SU-DHL-6 (cell line): ENCODE data around the gene SLC23A2.

ENCODE experiments used
- H2AFZ ChIP-seq: fragments of 200-600 bp; sonication (generic); 2 replicates; pipeline ENCODE4 v1.6.1; 2014; ENCODE audit warnings: low read depth, mild to moderate bottlenecking, moderate library complexity, mixed read lengths, antibody characterized with exemption, low read length; ENCODE audit not compliant: severe bottlenecking
- H3F3A ChIP-seq: fragments of 200-600 bp; shearing (Covaris generic); 2 replicates; pipeline ENCODE4 v1.6.0; 2016; ENCODE audit warnings: antibody characterized with exemption, mild to moderate bottlenecking; ENCODE audit not compliant: insufficient read depth
- H3K27ac ChIP-seq: fragments of 200-600 bp; sonication (generic); 2 replicates; pipeline ENCODE4 v1.5.1; 2016; ENCODE audit warnings: low read depth, mild to moderate bottlenecking, low read length, moderate library complexity, mixed read lengths
- H3K27me3 ChIP-seq: fragments of 200-600 bp; sonication (generic), shearing (Covaris generic); 2 replicates; pipeline ENCODE4 v1.6.0; 2014; ENCODE audit warnings: mild to moderate bottlenecking, low read length
- H3K36me3 ChIP-seq: fragments of 200-600 bp; sonication (generic); 2 replicates; pipeline ENCODE4 v1.6.1; 2014; ENCODE audit warnings: mild to moderate bottlenecking, low read length, mixed read lengths
- H3K4me2 ChIP-seq: fragments of 300-600, 200-600 bp; shearing (Covaris generic), sonication (generic); 2 replicates; pipeline ENCODE4 v1.6.0; 2014; ENCODE audit warnings: low read length, low read depth, mild to moderate bottlenecking; ENCODE audit not compliant: poor library complexity, severe bottlenecking
- H3K4me3 ChIP-seq: fragments of 200-600 bp; sonication (generic); 2 replicates; pipeline ENCODE4 v1.5.1; 2014; ENCODE audit warnings: antibody characterized with exemption, low read length, mild to moderate bottlenecking, mixed read lengths; ENCODE audit not compliant: insufficient read depth, poor library complexity, severe bottlenecking
- H3K79me2 ChIP-seq: fragments of 200-600 bp; sonication (generic); 2 replicates; pipeline ENCODE4 v1.6.1; 2014; ENCODE audit warnings: mild to moderate bottlenecking, low read length, moderate library complexity; ENCODE audit not compliant: insufficient read depth
- H3K9ac ChIP-seq: fragments of 200-600 bp; sonication (generic); 2 replicates; pipeline ENCODE4 v1.7.0; 2014; ENCODE audit warnings: mild to moderate bottlenecking, low read length
- H3K9me2 ChIP-seq: fragments of 200-600 bp; sonication (generic); replicated peaks from 2 replicates; pipeline ENCODE4 v1.6.1; 2014; ENCODE audit warnings: low read length; ENCODE audit not compliant: insufficient read depth
- H3K9me3 ChIP-seq: fragments of 200-600 bp; sonication (generic); 2 replicates; pipeline ENCODE4 v1.6.1; 2014; ENCODE audit warnings: low read length, mixed read lengths; ENCODE audit not compliant: insufficient read depth
- H4K20me1 ChIP-seq: fragments of 200-600 bp; sonication (generic); 2 replicates; pipeline ENCODE4 v1.6.1; 2014; ENCODE audit warnings: low read depth, mild to moderate bottlenecking, antibody characterized with exemption, low read length, moderate library complexity, mixed read lengths
- CTCF ChIP-seq: fragments of 200-600 bp; sonication (generic); IDR thresholded peaks from one replicate; pipeline ENCODE4 v1.5.1; 2017; ENCODE audit warnings: antibody characterized with exemption, mild to moderate bottlenecking, low read length, moderate library complexity; ENCODE audit not compliant: insufficient read depth, poor library complexity, severe bottlenecking
- EZH2phosphoT487 ChIP-seq: fragments of 200-600 bp; sonication (generic), shearing (Covaris generic); conservative IDR thresholded peaks from 2 replicates; pipeline ENCODE4 v1.6.1; 2018; ENCODE audit warnings: mild to moderate bottlenecking, antibody characterized with exemption, low read length, moderate library complexity, mixed read lengths

Gene SLC23A2

GRCh38 chr20:4812216-4812615 is 189.1 kb downstream of the SLC23A2 start:
- Histone ChIP-seq H4K20me1 (no peaks in the 10 kb centered on the region), H3K9me3 (no peaks in the 10 kb centered on the region), H3K9ac (peak overlapping the region; percentile 73), H3K36me3 (no peaks in the 10 kb centered on the region), H3K4me3 (peak overlapping the region; percentile 23), H3K27ac (peak overlapping the region; percentile 98), H3K9me2 (no peaks in the 10 kb centered on the region), H3F3A (peaks cover 53% of the 10 kb centered on the region), H3K4me2 (peak overlapping the region; percentile 76), H3K79me2 (peaks cover 40% of the 10 kb centered on the region), H2AFZ (no peak overlapping the region), H3K27me3 (no peaks in the 10 kb centered on the region)
- no peak for TF ChIP-seq EZH2phosphoT487
- TF ChIP-seq CTCF = no peak

- peaks cover 40% of the 10 kb centered on the region for H3K79me2 ChIP-seq
- peak overlapping the region; percentile 76 for H3K4me2 ChIP-seq
- TF ChIP-seq EZH2phosphoT487 (no peak), CTCF (no peak)
- no peak overlapping the region for H2AFZ ChIP-seq
- no peaks in the 10 kb centered on the region for H4K20me1 ChIP-seq
- no peaks in the 10 kb centered on the region for H3K9me3 ChIP-seq
- no peaks in the 10 kb centered on the region for H3K9me2 ChIP-seq
- peaks cover 2% of the 10 kb centered on the region; the same call in 1 of the 2 replicates for H3K36me3 ChIP-seq
- H3K27ac ChIP-seq = peak overlapping the region; percentile 98
- H3K27me3 ChIP-seq = no peaks in the 10 kb centered on the region
- H3K9ac ChIP-seq = peak overlapping the region; percentile 73
- H3F3A ChIP-seq = peaks cover 55% of the 10 kb centered on the region
- peak overlapping the region; percentile 23 for H3K4me3 ChIP-seq
Observed at GRCh38 chr20:4811661-4812181, 189.6 kb downstream of the SLC23A2 start.

- peaks cover 3% of the 10 kb centered on the region; the same call in 1 of the 2 replicates for H3K36me3 ChIP-seq
- peak overlapping the region; percentile 76 for H3K4me2 ChIP-seq
- H3K9me2 ChIP-seq = no peaks in the 10 kb centered on the region
- no peak for TF ChIP-seq EZH2phosphoT487
- no peak for TF ChIP-seq CTCF
- H3K4me3 ChIP-seq = no peak overlapping the region
- peaks cover 53% of the 10 kb centered on the region for H3F3A ChIP-seq
- H4K20me1 ChIP-seq = no peaks in the 10 kb centered on the region
- no peaks in the 10 kb centered on the region for H3K9me3 ChIP-seq
- H3K79me2 ChIP-seq = peaks cover 38% of the 10 kb centered on the region
- no peak overlapping the region for H2AFZ ChIP-seq
- H3K9ac ChIP-seq = peak overlapping the region; percentile 73
- H3K27me3 ChIP-seq = no peaks in the 10 kb centered on the region
- peak overlapping the region; percentile 98 for H3K27ac ChIP-seq
Observed at GRCh38 chr20:4811257-4811656, 190.1 kb downstream of the SLC23A2 start.
